ENCODE data around the gene TTYH1. TPM values are rescaled to one million over a fixed set of nuclear protein-coding genes. Genes with fewer than 3 reads are reported as not detected.

The TTYH1 gene
- total RNA-seq, 1 donor from 2014 or later = 2.9 TPM

GRCh38 chr19:54451997-54452396 lies 36.7 kb downstream of the TTYH1 start:
- no peak for DNase-seq
- peaks cover 10% of the 10 kb centered on the region for H3K4me1 Mint-ChIP-seq (ENCODE audit: low read depth, unreplicated experiment)

GRCh38 chr19:54452626-54453025 lies 37.4 kb downstream of the TTYH1 start:
- Mint-ChIP-seq H3K4me3 (ENCODE audit: unreplicated experiment) (no peak overlapping the region), H3K27ac (ENCODE audit: unreplicated experiment) (no peak overlapping the region), H3K27me3 (ENCODE audit: unreplicated experiment) (peaks cover 25% of the 10 kb centered on the region), H3K4me1 (ENCODE audit: low read depth, unreplicated experiment) (peaks cover 7% of the 10 kb centered on the region), H3K36me3 (ENCODE audit: unreplicated experiment) (peaks cover 12% of the 10 kb centered on the region), H3K9me3 (ENCODE audit: unreplicated experiment) (peaks cover 28% of the 10 kb centered on the region)
- TF ChIP-seq CTCF (IDR thresholded peaks at IDR 0.05; ENCODE audit: partially characterized antibody, unreplicated experiment) = no peak
- DNase-seq = no peak

More at GRCh38 chr19:54451997-54452396, 36.7 kb downstream of the TTYH1 start:
- Mint-ChIP-seq H3K27ac (ENCODE audit: unreplicated experiment) (no peak overlapping the region), H3K27me3 (ENCODE audit: unreplicated experiment) (peaks cover 25% of the 10 kb centered on the region), H3K4me3 (ENCODE audit: unreplicated experiment) (no peak overlapping the region), H3K9me3 (ENCODE audit: unreplicated experiment) (peaks cover 28% of the 10 kb centered on the region), H3K36me3 (ENCODE audit: unreplicated experiment) (peaks cover 12% of the 10 kb centered on the region)
- no peak for TF ChIP-seq CTCF (IDR thresholded peaks at IDR 0.05; ENCODE audit: partially characterized antibody, unreplicated experiment)

GRCh38 chr19:54453921-54454780 lies 38.9 kb downstream of the TTYH1 start:
- peaks cover 12% of the 10 kb centered on the region for H3K36me3 Mint-ChIP-seq (ENCODE audit: unreplicated experiment)
- no peak overlapping the region for H3K27ac Mint-ChIP-seq (ENCODE audit: unreplicated experiment)
- H3K9me3 Mint-ChIP-seq (ENCODE audit: unreplicated experiment) = peaks cover 28% of the 10 kb centered on the region
- DNase-seq = no peak
- H3K4me3 Mint-ChIP-seq (ENCODE audit: unreplicated experiment) = no peak overlapping the region
- H3K27me3 Mint-ChIP-seq (ENCODE audit: unreplicated experiment) = peaks cover 20% of the 10 kb centered on the region
- no peak for TF ChIP-seq CTCF (IDR thresholded peaks at IDR 0.05; ENCODE audit: partially characterized antibody, unreplicated experiment)
- peaks cover 7% of the 10 kb centered on the region for H3K4me1 Mint-ChIP-seq (ENCODE audit: low read depth, unreplicated experiment)

- peaks cover 7% of the 10 kb centered on the region for H3K4me1 Mint-ChIP-seq (ENCODE audit: low read depth, unreplicated experiment)
- H3K36me3 Mint-ChIP-seq (ENCODE audit: unreplicated experiment) = peaks cover 8% of the 10 kb centered on the region
- no peak overlapping the region for H3K4me3 Mint-ChIP-seq (ENCODE audit: unreplicated experiment)
- H3K9me3 Mint-ChIP-seq (ENCODE audit: unreplicated experiment) = peaks cover 24% of the 10 kb centered on the region
- no peak for TF ChIP-seq CTCF (IDR thresholded peaks at IDR 0.05; ENCODE audit: partially characterized antibody, unreplicated experiment)
- H3K27ac Mint-ChIP-seq (ENCODE audit: unreplicated experiment) = no peak overlapping the region
- no peak for DNase-seq
- peaks cover 15% of the 10 kb centered on the region for H3K27me3 Mint-ChIP-seq (ENCODE audit: unreplicated experiment)
These were observed 39.8 kb downstream of the TTYH1 start for GRCh38 chr19:54454781-54455675.

All from glutamatergic neuron (in vitro differentiated cells).